KMS-11 (cell line): ENCODE data around the gene HPSE2.

Experiments
- H2AFZ ChIP-seq: fragments of 200-600 bp; sonication (generic); 2 replicates; pipeline ENCODE4 v1.6.1; 2016; ENCODE audit warnings: antibody characterized with exemption, mixed run types, low read depth
- H3K27ac ChIP-seq: fragments of 200-600 bp; sonication (generic); 2 replicates; pipeline ENCODE4 v1.6.1; 2016; ENCODE audit warnings: mild to moderate bottlenecking, mixed run types
- H3K27me3 ChIP-seq: fragments of 200-600 bp; sonication (generic); 2 replicates; pipeline ENCODE4 v1.6.1; 2017; ENCODE audit warnings: mild to moderate bottlenecking, low read depth, mixed run types, moderate library complexity; ENCODE audit not compliant: insufficient read depth
- H3K36me3 ChIP-seq: fragments of 200-600 bp; sonication (generic); 2 replicates; pipeline ENCODE4 v1.6.1; 2017; ENCODE audit warnings: mild to moderate bottlenecking, mixed run types; ENCODE audit not compliant: insufficient read depth
- H3K4me1 ChIP-seq: fragments of 200-600 bp; sonication (generic); 2 replicates; pipeline ENCODE4 v1.6.1; 2016; ENCODE audit warnings: mild to moderate bottlenecking, low read depth, mixed run types; ENCODE audit not compliant: poor library complexity, severe bottlenecking
- H3K4me2 ChIP-seq: fragments of 200-600 bp; sonication (generic); 2 replicates; pipeline ENCODE4 v1.7.0; 2016; ENCODE audit warnings: mild to moderate bottlenecking, mixed run types
- H3K4me3 ChIP-seq: fragments of 200-600 bp; sonication (generic); IDR thresholded peaks from 2 replicates; pipeline ENCODE4 v1.6.1; 2017; ENCODE audit warnings: low read depth, low read length, mixed read lengths; ENCODE audit not compliant: insufficient read depth
- H3K79me2 ChIP-seq: fragments of 200-600 bp; sonication (generic); 2 replicates; pipeline ENCODE4 v1.6.1; 2016; ENCODE audit warnings: low read depth, mixed run types; ENCODE audit not compliant: insufficient read depth
- H3K9ac ChIP-seq: fragments of 200-600 bp; sonication (generic); 2 replicates; pipeline ENCODE4 v1.6.1; 2016; ENCODE audit warnings: mild to moderate bottlenecking, mixed run types
- H4K20me1 ChIP-seq: fragments of 200-600 bp; sonication (generic); 2 replicates; pipeline ENCODE4 v1.6.1; 2016; ENCODE audit warnings: mild to moderate bottlenecking, mixed run types; ENCODE audit not compliant: insufficient read depth
- CTCF ChIP-seq: fragments of 200-600 bp; sonication (generic); conservative IDR thresholded peaks from 2 replicates; pipeline ENCODE4 v1.6.1; 2017; ENCODE audit warnings: low read depth, mild to moderate bottlenecking, antibody characterized with exemption, low read length, moderate library complexity, mixed read lengths

Gene HPSE2

GRCh38 chr10:98577168-98577567 is 658.5 kb downstream of the HPSE2 start:
- Histone ChIP-seq H3K9ac (no peak overlapping the region), H3K4me3 (no peak overlapping the region), H3K27me3 (no peaks in the 10 kb centered on the region), H2AFZ (no peak overlapping the region), H3K4me1 (no peaks in the 10 kb centered on the region), H3K27ac (no peak overlapping the region), H3K4me2 (no peak overlapping the region), H3K36me3 (no peaks in the 10 kb centered on the region), H3K79me2 (no peaks in the 10 kb centered on the region), H4K20me1 (no peaks in the 10 kb centered on the region)
- TF ChIP-seq CTCF = no peak

- no peaks in the 10 kb centered on the region for H3K4me1 ChIP-seq
- no peak overlapping the region for H2AFZ ChIP-seq
- no peaks in the 10 kb centered on the region for H3K79me2 ChIP-seq
- no peaks in the 10 kb centered on the region for H4K20me1 ChIP-seq
- no peak overlapping the region for H3K27ac ChIP-seq
- H3K4me3 ChIP-seq = no peak overlapping the region
- no peak overlapping the region for H3K4me2 ChIP-seq
- no peak overlapping the region for H3K9ac ChIP-seq
- H3K27me3 ChIP-seq = no peaks in the 10 kb centered on the region
- TF ChIP-seq CTCF = no peak
- H3K36me3 ChIP-seq = no peaks in the 10 kb centered on the region
Measured at GRCh38 chr10:98576096-98576495, 659.6 kb downstream of the HPSE2 start.

- Histone ChIP-seq H3K27ac (no peak overlapping the region), H3K4me3 (no peak overlapping the region), H3K4me1 (no peaks in the 10 kb centered on the region), H4K20me1 (no peaks in the 10 kb centered on the region), H3K9ac (no peak overlapping the region), H2AFZ (no peak overlapping the region), H3K79me2 (no peaks in the 10 kb centered on the region), H3K36me3 (no peaks in the 10 kb centered on the region), H3K27me3 (no peaks in the 10 kb centered on the region), H3K4me2 (no peak overlapping the region)
- TF ChIP-seq CTCF = no peak
Measured at GRCh38 chr10:98572594-98572993, 663.1 kb downstream of the HPSE2 start.

DNA sequence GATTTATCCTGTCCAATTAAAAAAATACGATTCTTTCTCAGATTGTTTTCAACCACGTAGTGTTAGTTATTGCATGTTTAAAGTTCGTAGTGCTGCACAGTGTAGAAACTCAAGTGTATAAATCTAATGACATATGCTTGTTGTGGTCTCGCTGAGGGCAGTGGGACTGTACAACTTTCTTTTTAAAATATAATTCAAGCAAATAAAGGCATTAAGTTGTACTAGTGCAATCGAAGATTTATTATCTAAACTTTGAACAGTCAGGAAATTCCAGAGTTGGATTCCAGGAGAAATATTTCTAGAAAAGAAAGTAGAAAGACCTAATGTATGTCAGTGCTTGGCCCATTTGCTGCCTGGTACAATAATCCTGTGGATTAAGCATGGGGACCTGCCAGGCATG is 664.8 kb downstream of the HPSE2 start:
- H4K20me1 ChIP-seq = no peaks in the 10 kb centered on the region
- no peaks in the 10 kb centered on the region for H3K79me2 ChIP-seq
- no peak overlapping the region for H3K9ac ChIP-seq
- H3K27ac ChIP-seq = no peak overlapping the region
- H3K4me2 ChIP-seq = no peak overlapping the region
- H3K4me1 ChIP-seq = no peaks in the 10 kb centered on the region
- H3K36me3 ChIP-seq = no peaks in the 10 kb centered on the region
- H3K4me3 ChIP-seq = no peak overlapping the region
- no peak overlapping the region for H2AFZ ChIP-seq
- no peaks in the 10 kb centered on the region for H3K27me3 ChIP-seq
- TF ChIP-seq CTCF = no peak

DNA sequence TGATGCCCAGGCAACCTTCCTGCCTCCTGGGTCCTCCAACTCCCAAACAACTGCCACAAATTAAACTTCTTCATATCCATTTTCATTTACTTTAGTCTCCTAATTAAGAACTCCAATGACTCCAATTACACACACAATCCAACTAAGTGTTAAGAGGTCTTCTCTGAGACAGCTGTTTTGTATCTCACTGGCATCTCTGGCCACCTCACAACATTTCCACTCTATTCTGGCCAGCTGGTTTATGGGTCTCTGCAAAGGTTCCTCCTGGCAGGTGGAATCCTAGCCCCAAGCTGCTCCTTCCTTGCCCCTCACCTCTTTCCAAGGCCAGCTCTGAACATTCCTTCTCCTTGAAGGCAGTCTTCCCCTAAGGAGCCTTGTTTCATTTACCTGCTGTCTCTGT is 665.8 kb downstream of the HPSE2 start:
- Histone ChIP-seq H3K4me3 (no peak overlapping the region), H3K4me1 (no peaks in the 10 kb centered on the region), H4K20me1 (no peaks in the 10 kb centered on the region), H3K36me3 (no peaks in the 10 kb centered on the region), H3K4me2 (no peak overlapping the region), H3K9ac (no peak overlapping the region), H3K27me3 (no peaks in the 10 kb centered on the region), H3K79me2 (no peaks in the 10 kb centered on the region), H2AFZ (no peak overlapping the region), H3K27ac (no peak overlapping the region)
- TF ChIP-seq CTCF = no peak
